Gastrocnemius medialis (tissue), 4 donors: Measurements from ENCODE around the gene TNFRSF12A.

Source experiments
- CTCF ChIP-seq, 5 experiments: fragments of 450-650 bp in 3 of 5; fragments of 200-600 bp in 2 of 5; sonication (generic) in 2 of 5; IDR thresholded peaks in 4 of 5; conservative IDR thresholded peaks in 1 of 5; 1 replicate in 4 of 5; 2 replicates in 1 of 5; pipeline ENCODE4 v1.5.1; 2016 to 2019; ENCODE audit warnings: antibody characterized with exemption in 5 of 5, mild to moderate bottlenecking in 3 of 5, moderate library complexity in 3 of 5
- POLR2A ChIP-seq, 2 donors: fragments of 450-650 bp; IDR thresholded peaks; one replicate each; pipeline ENCODE4 v1.6.1; 2017; ENCODE audit warnings: antibody characterized with exemption in 2 of 2, mild to moderate bottlenecking in 2 of 2, moderate library complexity in 2 of 2

GRCh38 chr16:2999929-3000328, 20.2 kb upstream of the TNFRSF12A start:
- no peak for TF ChIP-seq CTCF (IDR thresholded peaks at IDR 0.05 in 4 of 5, conservative IDR thresholded peaks at IDR 0.05 in 1 of 5)
- no peak for TF ChIP-seq POLR2A (IDR thresholded peaks at IDR 0.05)
